A673 (cell line): ENCODE results near the gene SBF2.

ENCODE experiments used
- EZH2 ChIP-seq: fragments of 200-600 bp; sonication (generic); IDR thresholded peaks from 2 replicates; pipeline ENCODE4 v1.6.1; 2017; ENCODE audit warnings: borderline replicate concordance, low read depth, mild to moderate bottlenecking, mixed read lengths, antibody characterized with exemption, low read length; ENCODE audit not compliant: poor library complexity, severe bottlenecking
- TF ChIP-seq, protein P1 (sequence below): fragments of 300-800, 200-600 bp; sonication (generic); conservative IDR thresholded peaks from 2 replicates; pipeline ENCODE4 v1.5.1; 2017; ENCODE audit warnings: low read depth, mild to moderate bottlenecking, antibody characterized with exemption, low read length, moderate library complexity, mixed read lengths

DNA sequence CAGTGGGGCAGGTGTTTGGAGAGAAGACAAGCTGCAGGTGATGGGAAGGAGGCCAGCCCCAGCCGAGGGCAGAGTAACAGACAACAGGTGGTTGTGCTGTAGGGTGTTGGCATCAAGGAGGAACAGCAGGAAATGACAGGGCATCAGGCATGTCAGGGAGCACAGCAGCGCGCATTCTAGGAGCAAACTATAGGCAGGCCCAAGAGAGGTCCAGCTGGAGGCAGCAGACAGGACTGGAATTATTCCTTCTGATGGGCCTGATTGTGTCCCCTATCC, 24.4 kb upstream of the SBF2 start:
- TF ChIP-seq, protein P1, sequence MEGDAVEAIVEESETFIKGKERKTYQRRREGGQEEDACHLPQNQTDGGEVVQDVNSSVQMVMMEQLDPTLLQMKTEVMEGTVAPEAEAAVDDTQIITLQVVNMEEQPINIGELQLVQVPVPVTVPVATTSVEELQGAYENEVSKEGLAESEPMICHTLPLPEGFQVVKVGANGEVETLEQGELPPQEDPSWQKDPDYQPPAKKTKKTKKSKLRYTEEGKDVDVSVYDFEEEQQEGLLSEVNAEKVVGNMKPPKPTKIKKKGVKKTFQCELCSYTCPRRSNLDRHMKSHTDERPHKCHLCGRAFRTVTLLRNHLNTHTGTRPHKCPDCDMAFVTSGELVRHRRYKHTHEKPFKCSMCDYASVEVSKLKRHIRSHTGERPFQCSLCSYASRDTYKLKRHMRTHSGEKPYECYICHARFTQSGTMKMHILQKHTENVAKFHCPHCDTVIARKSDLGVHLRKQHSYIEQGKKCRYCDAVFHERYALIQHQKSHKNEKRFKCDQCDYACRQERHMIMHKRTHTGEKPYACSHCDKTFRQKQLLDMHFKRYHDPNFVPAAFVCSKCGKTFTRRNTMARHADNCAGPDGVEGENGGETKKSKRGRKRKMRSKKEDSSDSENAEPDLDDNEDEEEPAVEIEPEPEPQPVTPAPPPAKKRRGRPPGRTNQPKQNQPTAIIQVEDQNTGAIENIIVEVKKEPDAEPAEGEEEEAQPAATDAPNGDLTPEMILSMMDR, result no peak
- no peak for TF ChIP-seq EZH2
